Natural killer cell treated with Interleukin-12 subunit alpha and Interleukin-12 subunit beta and Interleukin-15 and Interleukin-18, amount 100 ng/mL, for 72 hours (primary cell): ENCODE data around the gene IL12RB2. TPM values are rescaled to one million over a fixed set of nuclear protein-coding genes. Genes with fewer than 3 reads are reported as not detected.

ENCODE experiments used
- ATAC-seq, 2 donors: fragments of 150-1000 bp; cut with Tn5 transposase in 1 of 2; sonication (Bioruptor Pico), chemical (Tn5 transposase) in 1 of 2; 2 replicates each; pipeline ENCODE4 v1.10.0; 2021
- DNase-seq: peaks from one replicate; pipeline ENCODE4 v3.0.0; 2022; ENCODE audit warnings: low spot score
- H3K27ac Mint-ChIP-seq, 2 donors: 1 replicate in 1 of 2; 2 replicates in 1 of 2; pipeline ENCODE4 v1.8.0; 2022; ENCODE audit warnings: mixed read lengths in 2 of 2, mild to moderate bottlenecking in 1 of 2, moderate library complexity in 1 of 2
- H3K27me3 Mint-ChIP-seq, 2 donors: 1 replicate in 1 of 2; 2 replicates in 1 of 2; pipeline ENCODE4 v1.8.0; 2022; ENCODE audit warnings: mixed read lengths in 2 of 2
- H3K36me3 Mint-ChIP-seq: one replicate; pipeline ENCODE4 v1.8.0; 2022; ENCODE audit warnings: mixed read lengths
- H3K4me1 Mint-ChIP-seq, 2 donors: 1 replicate in 1 of 2; 2 replicates in 1 of 2; pipeline ENCODE4 v1.8.0; 2022; ENCODE audit warnings: low read depth in 2 of 2, mixed read lengths in 2 of 2, mild to moderate bottlenecking in 1 of 2
- H3K4me3 Mint-ChIP-seq: one replicate; pipeline ENCODE4 v1.8.0; 2022; ENCODE audit warnings: mixed read lengths
- H3K9me3 Mint-ChIP-seq: 2 replicates; pipeline ENCODE4 v1.8.0; 2022; ENCODE audit warnings: mixed read lengths
- total RNA-seq, 2 donors: library from RNA; stranded (reverse); gene quantifications; one replicate each; pipeline ENCODE4 v1.2.3, GENCODE V29; 2022

Gene IL12RB2, protein sequence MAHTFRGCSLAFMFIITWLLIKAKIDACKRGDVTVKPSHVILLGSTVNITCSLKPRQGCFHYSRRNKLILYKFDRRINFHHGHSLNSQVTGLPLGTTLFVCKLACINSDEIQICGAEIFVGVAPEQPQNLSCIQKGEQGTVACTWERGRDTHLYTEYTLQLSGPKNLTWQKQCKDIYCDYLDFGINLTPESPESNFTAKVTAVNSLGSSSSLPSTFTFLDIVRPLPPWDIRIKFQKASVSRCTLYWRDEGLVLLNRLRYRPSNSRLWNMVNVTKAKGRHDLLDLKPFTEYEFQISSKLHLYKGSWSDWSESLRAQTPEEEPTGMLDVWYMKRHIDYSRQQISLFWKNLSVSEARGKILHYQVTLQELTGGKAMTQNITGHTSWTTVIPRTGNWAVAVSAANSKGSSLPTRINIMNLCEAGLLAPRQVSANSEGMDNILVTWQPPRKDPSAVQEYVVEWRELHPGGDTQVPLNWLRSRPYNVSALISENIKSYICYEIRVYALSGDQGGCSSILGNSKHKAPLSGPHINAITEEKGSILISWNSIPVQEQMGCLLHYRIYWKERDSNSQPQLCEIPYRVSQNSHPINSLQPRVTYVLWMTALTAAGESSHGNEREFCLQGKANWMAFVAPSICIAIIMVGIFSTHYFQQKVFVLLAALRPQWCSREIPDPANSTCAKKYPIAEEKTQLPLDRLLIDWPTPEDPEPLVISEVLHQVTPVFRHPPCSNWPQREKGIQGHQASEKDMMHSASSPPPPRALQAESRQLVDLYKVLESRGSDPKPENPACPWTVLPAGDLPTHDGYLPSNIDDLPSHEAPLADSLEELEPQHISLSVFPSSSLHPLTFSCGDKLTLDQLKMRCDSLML
- total RNA-seq = 100 to 1,000 TPM; 265 to 317 TPM

DNA sequence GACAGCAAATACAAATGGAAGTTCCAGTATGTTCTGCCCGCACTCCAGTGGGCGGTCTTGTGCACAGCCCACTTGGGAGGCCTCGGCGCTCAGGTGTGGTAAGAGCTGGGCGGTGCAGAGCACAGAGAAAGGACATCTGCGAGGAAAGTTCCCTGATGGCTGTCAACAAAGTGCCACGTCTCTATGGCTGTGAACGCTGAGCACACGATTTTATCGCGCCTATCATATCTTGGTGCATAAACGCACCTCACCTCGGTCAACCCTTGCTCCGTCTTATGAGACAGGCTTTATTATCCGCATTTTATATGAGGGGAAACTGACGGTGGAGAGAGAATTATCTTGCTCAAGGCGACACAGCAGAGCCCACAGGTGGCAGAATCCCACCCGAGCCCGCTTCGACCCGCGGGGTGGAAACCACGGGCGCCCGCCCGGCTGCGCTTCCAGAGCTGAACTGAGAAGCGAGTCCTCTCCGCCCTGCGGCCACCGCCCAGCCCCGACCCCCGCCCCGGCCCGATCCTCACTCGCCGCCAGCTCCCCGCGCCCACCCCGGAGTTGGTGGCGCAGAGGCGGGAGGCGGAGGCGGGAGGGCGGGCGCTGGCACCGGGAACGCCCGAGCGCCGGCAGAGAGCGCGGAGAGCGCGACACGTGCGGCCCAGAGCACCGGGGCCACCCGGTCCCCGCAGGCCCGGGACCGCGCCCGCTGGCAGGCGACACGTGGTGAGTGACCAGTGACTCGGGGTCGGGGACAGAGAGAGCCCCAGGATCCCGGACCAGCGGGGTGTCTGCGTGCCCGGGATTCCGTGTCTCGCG, at the start of gene IL12RB2:
Gene IL12RB2, plus strand, starts transcription at position 623 of the 810 bp plus-strand sequence. CDS start 12,496 bp downstream, outside the sequence.
- H3K4me3 Mint-ChIP-seq = peak within 1 kb of the TSS; percentile 97
- peak; percentile 85 for DNase-seq
- H3K27ac Mint-ChIP-seq = no peak within 1 kb of the TSS
- no peaks in the 10 kb centered on the region for H3K9me3 Mint-ChIP-seq
- H3K36me3 Mint-ChIP-seq = peaks cover 30% of the 10 kb centered on the region
- peak; percentile 84 to 90 for ATAC-seq
- H3K4me1 Mint-ChIP-seq = peaks cover 40 to 58% of the 10 kb centered on the region in 2 donors
- no peaks in the 10 kb centered on the region for H3K27me3 Mint-ChIP-seq

DNA sequence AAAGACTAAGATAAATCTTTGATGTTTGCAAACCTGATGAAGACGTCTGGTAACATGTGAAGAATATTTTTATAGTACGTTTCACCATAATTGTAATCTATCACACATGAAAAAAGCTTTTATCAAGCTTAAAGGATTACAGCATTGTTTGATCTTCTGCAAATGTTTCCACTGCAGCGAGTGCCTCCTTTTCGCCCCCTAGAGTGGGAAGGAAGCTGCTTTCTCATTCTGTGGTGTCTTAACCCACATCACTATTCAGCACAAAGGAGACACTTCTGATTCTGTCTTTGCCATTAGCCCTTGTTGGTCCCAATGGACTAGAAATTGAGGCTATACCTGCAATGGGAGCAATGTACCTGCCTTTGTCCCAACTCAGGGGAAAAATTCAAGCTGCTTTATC, 46.0 kb upstream of the IL12RB2 start:
- Mint-ChIP-seq H3K9me3 (no peaks in the 10 kb centered on the region), H3K4me3 (peak overlapping the region; percentile 33), H3K27ac (peak overlapping the region; percentile 71 to 87), H3K36me3 (peaks cover 5% of the 10 kb centered on the region), H3K27me3 (no peaks in the 10 kb centered on the region), H3K4me1 (peaks cover 37 to 38% of the 10 kb centered on the region in 2 donors)
- ATAC-seq (peak in 1 of 2 donors; percentile 57), DNase-seq (no peak)

DNA sequence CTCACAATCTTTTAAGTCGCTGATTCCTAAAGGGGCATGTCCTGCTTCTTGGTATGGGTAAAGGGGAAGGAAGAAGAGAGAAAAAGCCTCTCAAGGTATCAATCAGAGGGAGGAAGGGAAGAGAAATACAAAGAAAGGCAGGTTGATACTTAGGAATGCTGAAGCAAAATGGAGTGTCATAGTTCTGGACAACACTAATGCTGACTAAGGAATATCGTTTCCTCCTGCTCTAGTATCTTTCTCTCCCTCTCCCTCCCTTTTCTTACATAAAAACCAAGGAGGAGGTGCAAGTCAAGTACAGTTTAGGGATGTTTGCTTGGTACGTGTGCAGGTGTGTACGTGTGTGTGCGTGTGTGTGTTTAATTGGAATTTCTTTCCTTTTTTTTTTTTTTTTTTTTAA, 44.9 kb upstream of the IL12RB2 start:
- peaks cover 31 to 32% of the 10 kb centered on the region in 2 donors for H3K4me1 Mint-ChIP-seq
- peak overlapping the region; percentile 71 to 87 for H3K27ac Mint-ChIP-seq
- no peaks in the 10 kb centered on the region for H3K27me3 Mint-ChIP-seq
- H3K36me3 Mint-ChIP-seq = peaks cover 5% of the 10 kb centered on the region
- ATAC-seq (no peak), DNase-seq (no peak)
- no peaks in the 10 kb centered on the region for H3K9me3 Mint-ChIP-seq
- peak overlapping the region; percentile 33 for H3K4me3 Mint-ChIP-seq

DNA sequence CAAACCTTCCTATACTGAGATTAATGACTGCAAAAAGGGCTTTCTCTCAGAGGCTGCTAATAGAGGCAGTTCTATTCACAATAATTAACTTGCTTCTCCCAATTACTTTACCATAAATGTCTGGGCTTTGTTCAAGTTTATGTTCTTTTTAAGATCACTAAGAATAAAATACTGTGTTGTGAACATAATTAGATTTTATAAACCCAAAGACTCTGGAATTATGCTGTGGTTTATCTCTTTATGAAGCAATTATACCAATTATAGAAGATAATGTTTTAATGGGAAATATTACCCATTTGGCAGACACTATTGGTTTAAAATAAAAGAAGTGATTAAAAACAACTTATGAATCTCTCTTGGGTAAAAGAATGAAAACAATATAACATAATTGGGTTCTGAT, 43.5 kb upstream of the IL12RB2 start:
- no peaks in the 10 kb centered on the region for H3K27me3 Mint-ChIP-seq
- peaks cover 33 to 38% of the 10 kb centered on the region in 2 donors for H3K4me1 Mint-ChIP-seq
- H3K9me3 Mint-ChIP-seq = no peaks in the 10 kb centered on the region
- H3K27ac Mint-ChIP-seq = peak overlapping the region; percentile 82 to 88
- ATAC-seq (no peak), DNase-seq (no peak)
- no peaks in the 10 kb centered on the region for H3K36me3 Mint-ChIP-seq
- H3K4me3 Mint-ChIP-seq = peak overlapping the region; percentile 80

DNA sequence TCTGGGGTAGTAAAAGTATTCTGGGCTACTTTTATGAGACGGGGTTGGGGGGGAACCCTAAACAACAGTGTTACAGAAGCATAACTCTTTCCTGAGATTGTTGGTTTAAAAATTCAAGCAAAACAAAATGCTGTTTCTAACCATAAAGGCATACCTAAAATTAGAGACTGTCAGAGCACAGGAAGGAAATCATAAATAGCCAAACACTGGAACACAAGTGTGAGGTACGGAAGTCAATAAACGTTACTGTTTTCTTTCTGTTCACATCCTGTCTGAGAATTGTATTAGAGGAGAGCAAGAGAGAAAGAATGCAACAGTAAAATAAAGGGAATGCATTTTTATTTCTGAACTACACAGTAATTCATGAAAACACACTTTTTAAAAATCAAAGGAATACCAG, 42.8 kb upstream of the IL12RB2 start:
- Mint-ChIP-seq H3K9me3 (no peaks in the 10 kb centered on the region), H3K27ac (peak overlapping the region; percentile 82 to 88), H3K4me3 (peak overlapping the region; percentile 80), H3K27me3 (no peaks in the 10 kb centered on the region), H3K36me3 (peaks cover 1% of the 10 kb centered on the region), H3K4me1 (peaks cover 35 to 39% of the 10 kb centered on the region in 2 donors)
- DNase-seq = no peak
- ATAC-seq = peak in 1 of 2 donors; percentile 62

DNA sequence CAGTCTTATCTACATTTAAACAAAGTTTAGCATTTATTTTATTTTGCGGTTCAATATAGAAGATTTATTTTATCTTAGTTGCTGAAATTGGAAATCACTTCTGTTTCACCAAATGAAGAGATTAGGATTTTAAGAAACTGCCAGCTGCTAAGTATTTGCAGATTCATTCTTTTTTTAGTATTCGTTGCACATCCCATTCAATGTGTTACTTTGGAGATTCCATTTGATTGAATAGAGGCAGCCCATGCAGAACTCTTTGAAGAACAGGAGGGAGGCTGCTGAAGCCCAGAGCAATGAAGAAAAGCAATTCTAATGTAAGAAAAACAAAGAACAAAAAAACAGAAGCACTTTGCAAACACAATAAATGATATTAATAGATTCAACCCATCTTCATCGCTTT, 38.6 kb upstream of the IL12RB2 start:
- H3K27ac Mint-ChIP-seq = peak overlapping the region in 1 of 2 donors; percentile 95
- H3K4me3 Mint-ChIP-seq = no peak overlapping the region
- DNase-seq (no peak), ATAC-seq (no peak)
- H3K27me3 Mint-ChIP-seq = no peaks in the 10 kb centered on the region
- peaks cover 18% of the 10 kb centered on the region for H3K9me3 Mint-ChIP-seq
- peaks cover 43 to 53% of the 10 kb centered on the region in 2 donors for H3K4me1 Mint-ChIP-seq
- H3K36me3 Mint-ChIP-seq = peaks cover 36% of the 10 kb centered on the region

DNA sequence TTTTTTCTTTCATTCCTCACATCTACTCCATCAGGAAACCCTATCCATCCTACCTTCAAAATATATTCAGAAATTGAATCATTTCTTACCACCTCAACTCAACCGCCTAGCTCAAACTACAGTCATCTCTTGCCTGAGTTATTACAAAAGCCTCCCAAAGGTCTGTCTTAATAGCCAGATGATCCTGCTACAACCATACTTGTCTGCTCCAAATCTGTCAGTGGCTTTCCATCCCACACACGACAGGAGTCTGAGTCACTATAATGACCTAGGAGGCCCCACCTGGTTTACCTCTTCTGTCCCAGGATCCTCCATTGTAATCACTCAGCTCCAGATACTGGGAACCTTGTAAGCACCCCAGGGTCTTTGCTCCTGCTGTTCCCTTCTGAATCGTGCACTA, 37.1 kb upstream of the IL12RB2 start:
- peak overlapping the region; percentile 22 for H3K4me3 Mint-ChIP-seq
- ATAC-seq = peak in 1 of 2 donors; percentile 8
- H3K27me3 Mint-ChIP-seq = no peaks in the 10 kb centered on the region
- peaks cover 18% of the 10 kb centered on the region for H3K9me3 Mint-ChIP-seq
- H3K36me3 Mint-ChIP-seq = peaks cover 41% of the 10 kb centered on the region
- DNase-seq = no peak
- peak overlapping the region; percentile 87 to 95 for H3K27ac Mint-ChIP-seq
- peaks cover 49 to 57% of the 10 kb centered on the region in 2 donors for H3K4me1 Mint-ChIP-seq

DNA sequence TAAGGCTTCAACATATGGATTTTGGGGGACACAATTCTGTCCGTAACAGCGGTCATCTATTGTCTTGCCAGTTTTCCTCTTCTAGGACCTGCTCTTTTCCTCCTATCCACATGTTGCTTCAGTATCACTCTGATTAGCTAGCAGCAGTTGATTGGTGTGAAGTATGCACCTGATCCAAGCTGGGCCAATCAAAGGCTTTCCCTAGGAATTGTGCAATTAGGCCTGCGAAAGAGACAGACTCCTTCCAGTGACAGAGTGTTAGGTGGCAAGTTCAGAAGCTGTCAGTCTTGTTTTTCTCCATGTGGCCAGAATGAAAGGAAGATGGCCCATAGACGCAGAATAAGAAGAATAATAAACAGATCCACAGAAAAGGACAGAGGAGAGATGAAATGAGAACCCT, 34.1 kb upstream of the IL12RB2 start:
- peak; percentile 64 for DNase-seq
- H3K4me3 Mint-ChIP-seq = peak overlapping the region; percentile 60
- peak overlapping the region; percentile 87 to 95 for H3K27ac Mint-ChIP-seq
- H3K36me3 Mint-ChIP-seq = peaks cover 64% of the 10 kb centered on the region
- H3K4me1 Mint-ChIP-seq = peaks cover 65 to 69% of the 10 kb centered on the region in 2 donors
- H3K9me3 Mint-ChIP-seq = peaks cover 22% of the 10 kb centered on the region
- H3K27me3 Mint-ChIP-seq = no peaks in the 10 kb centered on the region
- peak in 1 of 2 donors; percentile 54 for ATAC-seq

DNA sequence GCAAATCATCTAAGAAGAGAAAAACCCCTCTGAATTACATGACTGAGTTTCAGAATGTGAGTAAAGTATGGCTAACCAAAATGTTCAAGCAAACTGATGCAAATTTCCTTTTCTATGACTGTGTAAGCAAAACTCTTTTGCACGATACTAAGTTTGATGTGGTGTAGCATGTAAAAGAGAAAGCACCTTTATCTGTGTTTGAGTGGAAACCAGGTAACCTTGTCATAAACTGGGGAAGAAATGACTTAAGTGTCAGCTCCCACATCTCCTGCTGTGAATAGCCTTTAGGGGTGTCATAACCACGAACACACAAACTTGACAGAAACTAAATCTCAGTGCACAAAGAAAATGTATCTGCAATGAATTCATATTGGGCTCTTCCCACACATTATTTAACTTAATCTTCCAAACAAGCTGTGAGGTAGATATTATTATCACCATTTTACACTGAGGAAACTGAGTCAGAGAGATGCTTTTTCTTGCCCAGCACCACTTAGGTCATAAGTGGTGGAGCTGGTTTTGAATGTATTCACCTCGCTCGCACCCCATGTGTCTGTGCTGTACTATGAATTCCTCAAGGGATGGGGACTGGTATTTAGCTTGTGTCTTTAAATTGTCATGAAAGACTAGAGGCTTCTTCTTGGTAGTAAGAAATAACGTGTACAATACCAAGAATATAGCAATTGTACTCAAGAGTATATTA, 32.9 kb upstream of the IL12RB2 start:
- Mint-ChIP-seq H3K4me3 (peak overlapping the region; percentile 60), H3K36me3 (peaks cover 64% of the 10 kb centered on the region), H3K4me1 (peaks cover 65 to 68% of the 10 kb centered on the region in 2 donors), H3K27me3 (no peaks in the 10 kb centered on the region), H3K9me3 (peaks cover 22% of the 10 kb centered on the region), H3K27ac (peak overlapping the region; percentile 87 to 95)
- ATAC-seq (peak; percentile 95 to 97), DNase-seq (peak; percentile 72)

DNA sequence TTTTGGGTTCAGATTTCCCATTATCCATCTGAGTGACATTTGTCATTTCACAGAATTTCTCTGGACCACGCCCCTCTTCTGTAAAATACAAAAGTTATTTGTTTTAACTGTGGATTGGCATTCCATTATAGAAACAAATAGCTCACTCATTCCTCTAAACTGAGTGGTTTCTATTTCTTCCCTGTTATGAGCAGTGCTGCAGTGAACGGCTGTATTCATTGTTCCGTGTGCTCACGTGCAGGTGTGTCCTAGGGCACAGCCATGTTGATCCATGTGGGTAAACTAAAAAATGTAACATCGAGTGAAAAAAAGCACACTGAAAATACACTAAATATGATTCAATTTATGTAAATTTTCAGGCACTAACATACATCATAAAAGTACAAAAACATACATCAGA, 27.0 kb upstream of the IL12RB2 start:
- no peaks in the 10 kb centered on the region for H3K27me3 Mint-ChIP-seq
- peaks cover 35 to 40% of the 10 kb centered on the region in 2 donors for H3K4me1 Mint-ChIP-seq
- no peak for DNase-seq
- peaks cover 21% of the 10 kb centered on the region for H3K36me3 Mint-ChIP-seq
- H3K4me3 Mint-ChIP-seq = no peak overlapping the region
- no peak for ATAC-seq
- peak overlapping the region in 1 of 2 donors; percentile 36 for H3K27ac Mint-ChIP-seq
- peaks cover 7% of the 10 kb centered on the region for H3K9me3 Mint-ChIP-seq

DNA sequence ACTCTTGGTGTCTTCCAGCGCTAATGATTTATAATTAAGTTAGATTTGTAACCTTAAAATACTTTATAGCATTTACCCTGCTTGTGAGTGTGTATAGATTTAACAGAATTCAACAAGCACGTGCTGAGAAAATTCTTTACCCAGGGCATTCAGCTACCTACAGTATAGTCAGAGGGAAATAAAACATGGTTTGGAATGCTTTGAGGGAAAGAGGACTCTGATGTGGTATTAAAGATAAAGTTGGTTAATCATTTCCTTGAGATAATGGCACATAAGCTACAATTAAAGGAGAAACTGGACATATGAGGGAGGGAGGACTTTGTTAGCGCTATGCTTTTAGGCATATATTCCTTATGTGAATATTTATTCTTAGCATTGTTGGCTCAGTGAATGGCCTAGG, 26.4 kb upstream of the IL12RB2 start:
- Mint-ChIP-seq H3K4me1 (peaks cover 35 to 40% of the 10 kb centered on the region in 2 donors), H3K9me3 (peaks cover 2% of the 10 kb centered on the region), H3K27ac (peak overlapping the region in 1 of 2 donors; percentile 36), H3K27me3 (no peaks in the 10 kb centered on the region), H3K4me3 (no peak overlapping the region), H3K36me3 (peaks cover 16% of the 10 kb centered on the region)
- ATAC-seq = no peak
- no peak for DNase-seq

DNA sequence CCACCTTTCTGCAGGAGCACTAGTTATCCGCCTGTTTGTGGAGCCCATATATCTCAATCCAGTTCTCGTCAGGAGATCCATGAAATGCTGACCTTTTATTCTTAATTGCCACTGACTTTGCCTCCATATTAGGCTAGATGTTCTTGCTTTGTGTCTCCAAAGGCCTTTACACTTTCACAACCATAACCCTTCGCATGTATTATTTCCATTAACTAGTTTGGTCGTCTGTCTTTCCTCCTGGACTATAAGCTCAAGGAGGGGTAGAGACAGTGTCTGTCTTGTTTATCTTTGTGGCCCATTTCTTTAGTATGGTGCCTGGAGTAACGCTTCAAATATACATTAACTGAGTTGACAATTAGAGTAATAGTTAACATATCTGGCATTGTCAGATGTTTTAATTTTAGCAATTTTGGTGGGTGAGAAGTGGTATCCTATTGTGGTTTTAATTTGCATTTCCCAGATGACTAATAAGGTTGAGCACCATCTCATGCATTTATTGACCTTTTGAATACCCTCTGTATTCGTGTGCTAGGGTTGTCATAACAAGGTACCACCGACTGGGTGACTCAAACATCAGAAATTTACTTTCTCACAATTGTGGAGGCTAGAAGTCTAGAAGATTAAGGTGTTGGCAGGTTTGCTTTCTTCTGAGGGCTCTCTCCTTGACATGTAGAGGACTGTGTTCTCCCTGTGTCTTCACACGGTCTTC, 21.7 kb upstream of the IL12RB2 start:
- Mint-ChIP-seq H3K36me3 (peaks cover 7% of the 10 kb centered on the region), H3K27me3 (no peaks in the 10 kb centered on the region), H3K9me3 (peaks cover 9% of the 10 kb centered on the region), H3K4me3 (peak overlapping the region; percentile 52), H3K27ac (peak overlapping the region; percentile 82 to 97), H3K4me1 (peaks cover 62 to 66% of the 10 kb centered on the region in 2 donors)
- peak; percentile 95 to 98 for ATAC-seq
- DNase-seq = no peak
